Measurements from ENCODE around the gene PTPRK.

Gene PTPRK

GRCh38 chr6:128186729-128187128 is 333.7 kb downstream of the PTPRK start:
- DNase-seq (ENCODE audit: low spot score) = no peak

- no peak for DNase-seq (ENCODE audit: low spot score)
Observed at GRCh38 chr6:128179876-128180438, 340.4 kb downstream of the PTPRK start.

DNA sequence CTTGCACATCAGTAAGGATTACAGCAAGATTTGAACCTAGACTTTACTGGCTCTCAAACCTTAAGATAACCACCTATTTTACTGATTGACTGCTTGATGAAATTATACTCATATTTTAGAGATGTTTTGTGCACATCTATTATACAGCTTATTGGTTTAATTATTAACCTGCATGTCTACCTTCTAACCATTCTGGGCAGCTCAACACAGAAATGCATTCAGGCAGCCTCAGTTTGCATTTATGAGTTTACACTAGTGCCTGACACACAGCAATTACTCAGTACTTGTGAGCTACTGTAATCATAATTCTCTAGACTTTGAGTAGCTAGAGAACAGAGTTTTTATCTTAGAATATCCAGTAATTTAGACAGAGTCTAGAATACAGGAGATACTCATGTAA is 345.7 kb downstream of the PTPRK start:
- DNase-seq (ENCODE audit: low spot score) = no peak

GRCh38 chr6:128172752-128173682 is 347.4 kb downstream of the PTPRK start:
- no peak for DNase-seq (ENCODE audit: low spot score)

GRCh38 chr6:128172081-128172480 is 348.3 kb downstream of the PTPRK start:
- no peak for DNase-seq (ENCODE audit: low spot score)

- no peak for DNase-seq (ENCODE audit: low spot score)
Observed at GRCh38 chr6:128171182-128171581, 349.2 kb downstream of the PTPRK start.

- DNase-seq (ENCODE audit: low spot score) = no peak
Observed at GRCh38 chr6:128168244-128168643, 352.2 kb downstream of the PTPRK start.

GRCh38 chr6:128167552-128167951 is 352.8 kb downstream of the PTPRK start:
- no peak for DNase-seq (ENCODE audit: low spot score)

- DNase-seq (ENCODE audit: low spot score) = no peak
Observed at GRCh38 chr6:128164254-128164653, 356.1 kb downstream of the PTPRK start.

DNA sequence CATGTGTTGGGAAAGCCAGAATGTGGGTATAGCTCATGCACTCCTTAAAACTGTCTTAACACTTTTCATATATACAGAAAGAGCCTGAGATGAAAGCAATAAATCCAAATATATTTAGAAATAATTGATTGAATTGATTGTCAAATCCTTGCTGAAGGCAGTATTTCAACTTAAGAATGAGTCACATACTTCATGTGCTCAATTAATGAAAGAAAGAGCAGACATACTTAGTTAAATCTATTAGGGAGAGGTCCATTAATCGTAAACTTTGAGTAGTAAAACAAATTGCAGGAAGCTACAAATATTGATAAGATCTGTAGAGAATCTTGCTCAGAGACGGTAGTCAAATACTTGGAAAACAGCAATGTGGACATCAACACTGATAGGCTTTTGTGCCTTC is 358.0 kb downstream of the PTPRK start:
- no peak for DNase-seq (ENCODE audit: low spot score)

DNA sequence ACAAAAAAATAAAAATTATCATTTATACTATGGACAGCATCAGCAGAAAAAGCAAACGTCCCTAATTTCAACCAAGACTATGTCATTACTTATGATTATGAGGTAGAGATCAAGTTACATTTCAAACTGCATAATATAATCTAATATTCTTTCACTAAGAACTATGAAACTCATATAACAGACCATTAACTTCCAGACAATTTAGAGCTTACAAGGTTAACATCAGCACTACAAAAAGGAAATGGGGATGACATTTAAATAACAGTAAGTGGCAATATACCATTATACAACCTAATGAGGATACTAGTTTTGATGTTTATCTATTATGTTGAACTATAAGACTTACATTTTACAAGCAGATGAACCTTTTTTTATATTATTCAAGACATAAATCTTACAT is 358.6 kb downstream of the PTPRK start:
- no peak for DNase-seq (ENCODE audit: low spot score)

- DNase-seq (ENCODE audit: low spot score) = no peak
Observed at GRCh38 chr6:128161263-128161662, 359.1 kb downstream of the PTPRK start.

GRCh38 chr6:128158496-128158895 is 361.9 kb downstream of the PTPRK start:
- DNase-seq (ENCODE audit: low spot score) = no peak

GRCh38 chr6:128156321-128157111 is 363.9 kb downstream of the PTPRK start:
- DNase-seq (ENCODE audit: low spot score) = no peak

GRCh38 chr6:128155826-128156225 is 364.6 kb downstream of the PTPRK start:
- DNase-seq (ENCODE audit: low spot score) = no peak

- no peak for DNase-seq (ENCODE audit: low spot score)
Observed at GRCh38 chr6:128152551-128152950, 367.8 kb downstream of the PTPRK start.

DNA sequence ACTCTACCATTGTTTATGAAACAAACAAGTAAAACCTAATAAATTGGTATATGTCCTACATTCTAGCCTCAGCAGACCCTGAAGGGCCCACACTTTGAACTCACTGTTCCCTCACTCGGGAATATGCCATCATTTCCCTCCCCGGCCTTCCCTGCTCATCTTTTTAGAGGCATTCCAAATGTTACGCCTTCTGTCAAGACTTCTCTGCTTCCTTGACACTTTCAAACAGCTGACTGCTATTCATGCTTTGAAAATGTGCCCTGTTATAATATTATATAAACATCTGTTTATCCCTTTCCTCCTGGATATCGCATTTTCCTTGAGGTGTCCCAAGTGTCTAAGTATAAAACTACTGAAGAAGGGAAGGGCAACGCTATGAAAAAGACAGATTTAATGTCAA is 370.0 kb downstream of the PTPRK start:
- DNase-seq (ENCODE audit: low spot score) = no peak

DNA sequence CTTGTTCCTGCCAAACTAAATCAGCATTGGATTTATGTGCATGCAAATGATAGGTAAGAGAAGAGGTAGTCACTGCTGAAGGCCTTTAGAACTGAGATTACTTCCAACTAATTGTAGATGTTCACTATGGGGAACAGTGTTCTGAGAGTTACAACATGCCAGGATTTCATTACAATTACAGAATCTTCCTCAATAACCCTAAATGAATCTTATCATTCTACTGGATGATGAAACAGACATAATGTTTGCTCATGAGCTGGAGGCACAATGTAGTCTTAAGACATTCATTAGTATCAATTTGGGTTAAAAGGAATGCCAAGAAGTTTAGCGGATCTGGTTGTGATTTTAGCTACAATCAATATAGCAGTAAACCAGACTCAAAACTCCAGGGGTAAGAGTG is 370.6 kb downstream of the PTPRK start:
- DNase-seq (ENCODE audit: low spot score) = no peak

DNA sequence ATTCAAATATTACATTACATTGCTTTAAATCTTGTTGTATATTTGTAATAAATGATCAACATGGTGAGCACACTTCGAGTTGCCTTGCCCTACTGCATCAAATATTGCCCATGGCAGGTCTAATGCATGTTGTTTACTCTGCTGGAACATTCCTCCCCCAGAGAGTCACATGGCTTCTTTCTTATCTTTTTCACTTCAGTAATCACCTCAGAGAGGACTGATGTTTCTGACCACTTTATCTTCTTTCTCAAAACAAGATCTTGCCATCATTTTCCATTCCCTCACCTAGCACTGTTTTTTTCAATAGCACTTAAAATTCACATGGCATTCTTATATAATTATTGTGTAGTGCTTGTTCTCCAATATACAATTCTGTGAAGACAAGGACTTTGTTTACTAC is 376.1 kb downstream of the PTPRK start:
- DNase-seq (ENCODE audit: low spot score) = no peak

- no peak for DNase-seq (ENCODE audit: low spot score)
Observed at GRCh38 chr6:128141932-128142331, 378.5 kb downstream of the PTPRK start.

- peak; percentile 7 for DNase-seq (ENCODE audit: low spot score)
Observed at GRCh38 chr6:128139519-128139918, 380.9 kb downstream of the PTPRK start.

GRCh38 chr6:128138694-128139093 is 381.7 kb downstream of the PTPRK start:
- DNase-seq (ENCODE audit: low spot score) = no peak

- no peak for DNase-seq (ENCODE audit: low spot score)
Observed at GRCh38 chr6:128135325-128135724, 385.1 kb downstream of the PTPRK start.

Data from AG08395 (cell line).